ENCODE data around the gene EHBP1.

GRCh38 chr2:62741954-62742722 is 36.6 kb downstream of the EHBP1 start:
- TF ChIP-seq YY1 (IDR thresholded peaks at IDR 0.05; ENCODE audit: insufficient read depth, insufficient read length): no peak
- TF ChIP-seq ZNF274 (IDR thresholded peaks at IDR 0.05; ENCODE audit: low read depth, low read length): no peak
- no peak for TF ChIP-seq SUZ12 (IDR thresholded peaks at IDR 0.05; ENCODE audit: extremely low read depth, insufficient read depth, insufficient read length)
